Liver (tissue), 9 donors: ENCODE data around the gene EXOC4. TPM values are rescaled to one million over a fixed set of nuclear protein-coding genes. Genes with fewer than 3 reads are reported as not detected.

ENCODE experiments used
- DNase-seq: peaks from one replicate; pipeline ENCODE4 v3.0.0-alpha.2; 2017; ENCODE audit warnings: low spot score
- H3K27ac ChIP-seq, 2 donors: one replicate each; pipeline ENCODE4 v1.7.0; 2013; ENCODE audit warnings: inconsistent platforms in 2 of 2, low read length in 2 of 2, control low read depth in 1 of 2, low read depth in 1 of 2, mild to moderate bottlenecking in 1 of 2
- H3K27me3 ChIP-seq, 4 donors: one replicate each; pipeline versions ENCODE4 v1.6.1 to v1.7.0; 2013; ENCODE audit warnings: low read length in 3 of 4, inconsistent platforms in 1 of 4, mild to moderate bottlenecking in 1 of 4, moderate library complexity in 1 of 4; ENCODE audit not compliant: control insufficient read depth in 4 of 4, insufficient read depth in 4 of 4
- H3K36me3 ChIP-seq, 4 donors: one replicate each; pipeline versions ENCODE4 v1.6.1 to v1.7.0; 2013; ENCODE audit warnings: low read length in 3 of 4, mild to moderate bottlenecking in 3 of 4, low read depth in 1 of 4, moderate library complexity in 1 of 4; ENCODE audit not compliant: control insufficient read depth in 4 of 4, insufficient read depth in 3 of 4
- H3K4me1 ChIP-seq, 4 donors: one replicate each; pipeline versions ENCODE4 v1.6.1 to v1.7.0; 2013; ENCODE audit warnings: low read length in 3 of 4, mild to moderate bottlenecking in 3 of 4, moderate library complexity in 1 of 4; ENCODE audit not compliant: control insufficient read depth in 4 of 4, insufficient read depth in 4 of 4
- H3K4me3 ChIP-seq, 3 donors: one replicate each; pipeline versions ENCODE4 v1.6.1 to v1.7.0; 2013; ENCODE audit warnings: low read length in 3 of 3, control low read depth in 1 of 3, low read depth in 1 of 3, mild to moderate bottlenecking in 1 of 3
- H3K9ac ChIP-seq, 2 donors: one replicate each; pipeline ENCODE4 v1.7.0; 2013; ENCODE audit warnings: low read length in 2 of 2, mild to moderate bottlenecking in 2 of 2, moderate library complexity in 2 of 2, control low read depth in 1 of 2, low read depth in 1 of 2
- H3K9me3 ChIP-seq, 4 donors: one replicate each; pipeline versions ENCODE4 v1.6.1 to v1.7.0; 2013; ENCODE audit warnings: low read length in 3 of 4; ENCODE audit not compliant: control insufficient read depth in 4 of 4
- ATF3 ChIP-seq: IDR thresholded peaks from 2 replicates; pipeline ENCODE4 v1.6.1; 2016; ENCODE audit warnings: antibody characterized with exemption
- CTCF ChIP-seq: fragments of 150-350 bp; IDR thresholded peaks from 2 replicates; pipeline ENCODE4 v1.5.1; 2017; ENCODE audit warnings: improper control_type of control experiment, low read depth, low read length; ENCODE audit not compliant: missing input control
- EGR1 ChIP-seq, 2 donors: IDR thresholded peaks; 2 replicates each; pipeline ENCODE4 v1.6.1; 2016 to 2018; ENCODE audit warnings: antibody characterized with exemption in 2 of 2, low read depth in 2 of 2
- FOXA1 ChIP-seq: IDR thresholded peaks from 2 replicates; pipeline ENCODE4 v1.6.1; 2016; ENCODE audit warnings: antibody characterized with exemption
- FOXA2 ChIP-seq: IDR thresholded peaks from 2 replicates; pipeline ENCODE4 v1.6.1; 2016; ENCODE audit warnings: antibody characterized with exemption
- GABPA ChIP-seq, 2 donors: IDR thresholded peaks in 1 of 2; conservative IDR thresholded peaks in 1 of 2; 2 replicates each; pipeline ENCODE4 v1.6.1; 2016; ENCODE audit warnings: antibody characterized with exemption in 2 of 2, mild to moderate bottlenecking in 1 of 2, moderate library complexity in 1 of 2
- HNF4A ChIP-seq, 2 donors: conservative IDR thresholded peaks; 2 replicates each; pipeline ENCODE4 v1.6.1; 2016; ENCODE audit warnings: antibody characterized with exemption in 2 of 2, mild to moderate bottlenecking in 2 of 2
- HNF4G ChIP-seq: IDR thresholded peaks from 2 replicates; pipeline ENCODE4 v1.6.1; 2016; ENCODE audit warnings: antibody characterized with exemption
- JUND ChIP-seq, 2 donors: IDR thresholded peaks; 2 replicates each; pipeline ENCODE4 v1.6.1; 2016; ENCODE audit warnings: antibody characterized with exemption in 2 of 2
- MAX ChIP-seq: IDR thresholded peaks from 2 replicates; pipeline ENCODE4 v1.6.1; 2016; ENCODE audit warnings: antibody characterized with exemption
- NR2F2 ChIP-seq: IDR thresholded peaks from 2 replicates; pipeline ENCODE4 v1.6.1; 2016; ENCODE audit warnings: antibody characterized with exemption
- RAD21 ChIP-seq, 2 donors: IDR thresholded peaks; 2 replicates each; pipeline ENCODE4 v1.6.1; 2016; ENCODE audit warnings: antibody characterized with exemption in 2 of 2, mild to moderate bottlenecking in 2 of 2
- REST ChIP-seq: IDR thresholded peaks from 2 replicates; pipeline ENCODE4 v1.6.1; 2016; ENCODE audit warnings: antibody characterized with exemption, mild to moderate bottlenecking
- RXRA ChIP-seq, 2 donors: IDR thresholded peaks; 2 replicates each; pipeline ENCODE4 v1.6.1; 2017 to 2018; ENCODE audit warnings: antibody characterized with exemption in 2 of 2, mild to moderate bottlenecking in 1 of 2
- SP1 ChIP-seq: IDR thresholded peaks from 2 replicates; pipeline ENCODE4 v1.6.1; 2018; ENCODE audit warnings: antibody characterized with exemption, mild to moderate bottlenecking
- TAF1 ChIP-seq: conservative IDR thresholded peaks from 2 replicates; pipeline ENCODE4 v1.6.1; 2016; ENCODE audit warnings: antibody characterized with exemption, mild to moderate bottlenecking
- YY1 ChIP-seq: IDR thresholded peaks from 2 replicates; pipeline ENCODE4 v1.6.1; 2016; ENCODE audit warnings: antibody characterized with exemption, mild to moderate bottlenecking
- ZBTB33 ChIP-seq: IDR thresholded peaks from 2 replicates; pipeline ENCODE4 v1.6.1; 2016; ENCODE audit warnings: antibody characterized with exemption
- WGBS: extraction: QIAGEN DNeasy Blood & Tissue Kit; methylation state at CpG from one replicate; pipeline ENCODE4 v1.1.7; 2013; 5-methylcytosine and 5-hydroxymethylcytosine counted together
- polyA plus RNA-seq, 2 donors: library from polyadenylated mRNA; stranded (reverse) in 1 of 2; unstranded in 1 of 2; fragments of 200-250 nt in 1 of 2; fragments of >200 nt in 1 of 2; fragmentation: Nextera tagmentation in 1 of 2; extraction: Ambion mirVana in 1 of 2; gene quantifications; one replicate each; pipeline versions ENCODE4 v1.2.1 to v1.2.3, GENCODE V29; 2013 to 2015
- total RNA-seq, 2 donors: library from RNA; depleted of rRNA; stranded (reverse); fragments of >200 nt; gene quantifications; one replicate each; pipeline ENCODE4 v1.2.3, GENCODE V29; 2014
- donor health status: healthy.
- donor health status: healthy.
- donor health status: healthy.
- donor health status: healthy.
- donor health status: healthy.

EXOC4 gene
- total and polyA plus RNA-seq, 4 donors = 9.5 to 55.9 (median 23.6) TPM

GRCh38 chr7:133822868-133823552, 570.1 kb downstream of the EXOC4 start:
- Histone ChIP-seq H3K27ac (no peak overlapping the region), H3K9ac (no peak overlapping the region), H3K4me1 (no peaks in the 10 kb centered on the region), H3K27me3 (no peaks in the 10 kb centered on the region), H3K9me3 (no peaks in the 10 kb centered on the region), H3K4me3 (no peak overlapping the region), H3K36me3 (peaks cover 0 to 6% (median 1%) of the 10 kb centered on the region in 4 donors)
- no peak for TF ChIP-seq FOXA2
- no peak for TF ChIP-seq YY1
- TF ChIP-seq NR2F2 = no peak
- no peak for TF ChIP-seq ZBTB33
- TF ChIP-seq TAF1 = no peak
- no peak for TF ChIP-seq ATF3
- TF ChIP-seq SP1 = no peak
- TF ChIP-seq RAD21 (IDR thresholded peaks at IDR 0.05) = no peak
- no peak for TF ChIP-seq REST
- TF ChIP-seq CTCF = no peak
- TF ChIP-seq GABPA (IDR thresholded peaks at IDR 0.05 in 1 of 2, conservative IDR thresholded peaks at IDR 0.05 in 1 of 2) = no peak
- no peak for TF ChIP-seq FOXA1
- TF ChIP-seq MAX = no peak
- no peak for TF ChIP-seq HNF4G
- TF ChIP-seq JUND (IDR thresholded peaks at IDR 0.05) = no peak
- TF ChIP-seq EGR1 (IDR thresholded peaks at IDR 0.05; ENCODE audit: low read depth in 2 of 2) = no peak
- TF ChIP-seq HNF4A (conservative IDR thresholded peaks at IDR 0.05) = no peak
- no peak for TF ChIP-seq RXRA (IDR thresholded peaks at IDR 0.05)
- no peak for DNase-seq
- WGBS = 91% methylated on average over 4 of the region's 4 CpGs
